GM12878 (cell line): ENCODE results near the gene MAN1B1. TPM values are rescaled to one million over a fixed set of nuclear protein-coding genes. Genes with fewer than 3 reads are reported as not detected.

ENCODE experiments used
- ATAC-seq: fragments of 200-7000 bp; cut with Tn5 transposase; 3 replicates; pipeline ENCODE4 v1.9.1; 2020; ENCODE audit warnings: mild to moderate bottlenecking, moderate library complexity
- BruUV-seq: library from RNA; stranded (reverse); fragments of 400-500 nt; replicated peaks from 2 replicates; lab custom pipeline; 2021; lab: Mats Ljungman, UMichigan
- CTCF ChIA-PET: fragments of 300-600 bp; sonication (Branson Sonifier 250); formaldehyde crosslinking; extraction: SDS; loops from one replicate; lab custom pipeline; 2021; ENCODE audit warnings: inconsistent platforms; lab: Yijun Ruan, JAX
- POLR2A ChIA-PET: fragments of 350-600 bp; formaldehyde crosslinking; extraction: SDS; loops from one replicate; lab custom pipeline; 2021; ENCODE audit warnings: inconsistent platforms; lab: Charles Lee
- RAD21 ChIA-PET: fragments of 300-600 bp; sonication (Branson Sonifier 250); formaldehyde crosslinking; loops from one replicate; lab custom pipeline; 2023; ENCODE audit warnings: antibody characterized with exemption; ENCODE audit not compliant: unreplicated experiment; lab: Charles Lee
- SMC1A ChIA-PET: fragments of 300-600 bp; sonication (Branson Sonifier 250); formaldehyde crosslinking; loops from one replicate; lab custom pipeline; 2023; ENCODE audit not compliant: unreplicated experiment, uncharacterized antibody; lab: Charles Lee
- DNase-seq: peaks from one replicate; pipeline ENCODE4 v3.0.0-alpha.2; 2011; ENCODE audit warnings: low read depth, low spot score
- FAIRE-seq: peaks from 3 replicates; lab custom pipeline; 2011; peaks lifted over from hg19 to GRCh38; lab: Jason Lieb, UNC
- H2AFZ ChIP-seq: 2 replicates; pipeline ENCODE4 v1.6.0; 2011; ENCODE audit warnings: low read depth, low read length, control low read depth; ENCODE audit not compliant: control insufficient read depth
- H3K27ac ChIP-seq: 2 replicates; pipeline ENCODE4 v1.5.1; 2011; ENCODE audit warnings: control low read depth; ENCODE audit not compliant: control insufficient read depth, insufficient read depth
- H3K27me3 ChIP-seq, 2 experiments: replicated peaks in 1 of 2; 2 replicates each; pipeline versions ENCODE4 v1.6.0 to v1.6.1; 2011; ENCODE audit warnings: low read length in 1 of 2; ENCODE audit not compliant: control insufficient read depth in 2 of 2, insufficient read depth in 2 of 2
- H3K36me3 ChIP-seq, 2 experiments: 2 replicates each; pipeline ENCODE4 v1.5.1; 2011; ENCODE audit warnings: low read length in 1 of 2; ENCODE audit not compliant: control insufficient read depth in 2 of 2, insufficient read depth in 2 of 2
- H3K4me1 ChIP-seq: 2 replicates; pipeline ENCODE4 v1.6.1; 2011; ENCODE audit warnings: mild to moderate bottlenecking, low read length, moderate library complexity, mixed read lengths; ENCODE audit not compliant: control insufficient read depth, insufficient read depth
- H3K4me2 ChIP-seq: 2 replicates; pipeline ENCODE4 v1.6.0; 2011; ENCODE audit warnings: control low read depth; ENCODE audit not compliant: control insufficient read depth, insufficient read depth
- H3K4me3 ChIP-seq: fragments of 200-600 bp; sonication (generic); 2 replicates; pipeline ENCODE4 v1.5.1; 2016
- H3K79me2 ChIP-seq: 2 replicates; pipeline ENCODE4 v1.6.0; 2011; ENCODE audit warnings: low read length; ENCODE audit not compliant: control insufficient read depth, insufficient read depth
- H3K9ac ChIP-seq: 2 replicates; pipeline ENCODE4 v1.8.0; 2011; ENCODE audit warnings: low read length, control low read depth, mixed read lengths; ENCODE audit not compliant: control insufficient read depth, insufficient read depth
- H3K9me3 ChIP-seq: replicated peaks from 3 replicates; pipeline ENCODE4 v1.5.1; 2011; ENCODE audit warnings: mild to moderate bottlenecking, low read length; ENCODE audit not compliant: control insufficient read depth, insufficient read depth
- H4K20me1 ChIP-seq: 2 replicates; pipeline ENCODE4 v1.6.0; 2011; ENCODE audit not compliant: control insufficient read depth, insufficient read depth
- EZH2 ChIP-seq: IDR thresholded peaks from 2 replicates; pipeline ENCODE4 v1.6.1; 2012; ENCODE audit warnings: low read depth, mild to moderate bottlenecking, control low read depth, inconsistent platforms, low read length, borderline replicate concordance; ENCODE audit not compliant: control insufficient read depth
- KDM1A ChIP-seq: fragments of 200-600 bp; sonication (generic); IDR thresholded peaks from 2 replicates; pipeline ENCODE4 v1.6.1; 2016; ENCODE audit warnings: borderline replicate concordance
- RAD51 ChIP-seq: fragments of 450-650 bp; IDR thresholded peaks from 2 replicates; pipeline ENCODE4 v1.6.1; 2016; ENCODE audit warnings: moderate library complexity, mild to moderate bottlenecking, inconsistent platforms
- RBBP5 ChIP-seq: fragments of 200-600 bp; sonication (generic); conservative IDR thresholded peaks from 2 replicates; pipeline ENCODE4 v1.6.1; 2016
- SMC3 ChIP-seq: IDR thresholded peaks from 2 replicates; pipeline ENCODE4 v1.6.1; 2011; ENCODE audit warnings: low read length, improper control_type of control experiment, borderline replicate concordance
- SRF ChIP-seq, 2 experiments: IDR thresholded peaks; 2 replicates each; pipeline ENCODE4 v1.6.1; 2011; ENCODE audit warnings: low read depth in 2 of 2, low read length in 2 of 2, mild to moderate bottlenecking in 1 of 2, moderate library complexity in 1 of 2
- SUZ12 ChIP-seq: fragments of 200-600 bp; sonication (generic); IDR thresholded peaks from one replicate; pipeline ENCODE4 v1.6.1; 2018; ENCODE audit warnings: antibody characterized with exemption, mild to moderate bottlenecking; ENCODE audit not compliant: unreplicated experiment
- TCF12 ChIP-seq: IDR thresholded peaks from 2 replicates; pipeline ENCODE4 v1.6.1; 2011; ENCODE audit warnings: low read depth, mild to moderate bottlenecking, low read length
- TCF3 ChIP-seq: IDR thresholded peaks from 2 replicates; pipeline ENCODE4 v1.6.1; 2012; ENCODE audit warnings: low read depth, mild to moderate bottlenecking, low read length, borderline replicate concordance; ENCODE audit not compliant: insufficient read depth
- YBX1 ChIP-seq: fragments of 450-650 bp; IDR thresholded peaks from 2 replicates; pipeline ENCODE4 v1.6.1; 2016; ENCODE audit warnings: antibody characterized with exemption
- YY1 ChIP-seq: IDR thresholded peaks from 2 replicates; pipeline ENCODE4 v1.6.1; 2011; ENCODE audit warnings: low read depth, mild to moderate bottlenecking, low read length
- ZBED1 ChIP-seq: IDR thresholded peaks from 2 replicates; pipeline ENCODE4 v1.6.1; 2016; ENCODE audit warnings: borderline replicate concordance
- WGBS: methylation state at CpG from one replicate; pipeline ENCODE4 v1.1.6; 2016; ENCODE audit warnings: low lambda C conversion rate; ENCODE audit not compliant: insufficient replicate concordance, insufficient coverage; ENCODE audit errors: missing lambda C conversion rate; 5-methylcytosine and 5-hydroxymethylcytosine counted together
- in situ Hi-C: fragments of 300-500 bp; cut with MboI; formaldehyde crosslinking; loops from 9 replicates; pipeline ENCODE4 v1.14.3; 2018; ENCODE audit warnings: mixed read lengths
- intact Hi-C: fragments of 100-400 bp; cut with micrococcal nuclease; formaldehyde crosslinking; loops from one replicate; pipeline ENCODE4 v1.14.2; 2022; ENCODE audit not compliant: unreplicated experiment
- polyA plus RNA-seq, 11 experiments: library from polyadenylated mRNA; depleted of rRNA in 4 of 11; unstranded in 6 of 11; stranded (reverse) in 5 of 11; fragments of >200 nt; fragmentation: Nextera tagmentation in 4 of 11; fragmentation: Illumina TruSeq in 1 of 11; extraction: Ambion mirVana in 4 of 11; extraction: Trizol in 1 of 11; gene quantifications; 1 replicate in 1 of 11; 2 replicates in 10 of 11; pipeline versions ENCODE4 v1.2.1 to v1.2.3, GENCODE V29; 2011 to 2016; ENCODE audit warnings: inconsistent platforms in 2 of 11, missing spikeins in 2 of 11, low read depth in 1 of 11
- total RNA-seq, 4 experiments: library from RNA; depleted of rRNA in 3 of 4; stranded (reverse); fragments of >200 nt in 3 of 4; fragmentation: Illumina TruSeq in 1 of 4; extraction: Trizol in 1 of 4; gene quantifications; 2 replicates each; pipeline versions ENCODE4 v1.2.1 to v1.2.3, GENCODE V29; 2013 to 2021

The MAN1B1 gene
- total and polyA plus RNA-seq, 10 of the 15 experiments (the other 5 are each of a cell fraction or from before 2014, with no cell fraction given): 0.71 to 34.1 (median 22.7) TPM

DNA sequence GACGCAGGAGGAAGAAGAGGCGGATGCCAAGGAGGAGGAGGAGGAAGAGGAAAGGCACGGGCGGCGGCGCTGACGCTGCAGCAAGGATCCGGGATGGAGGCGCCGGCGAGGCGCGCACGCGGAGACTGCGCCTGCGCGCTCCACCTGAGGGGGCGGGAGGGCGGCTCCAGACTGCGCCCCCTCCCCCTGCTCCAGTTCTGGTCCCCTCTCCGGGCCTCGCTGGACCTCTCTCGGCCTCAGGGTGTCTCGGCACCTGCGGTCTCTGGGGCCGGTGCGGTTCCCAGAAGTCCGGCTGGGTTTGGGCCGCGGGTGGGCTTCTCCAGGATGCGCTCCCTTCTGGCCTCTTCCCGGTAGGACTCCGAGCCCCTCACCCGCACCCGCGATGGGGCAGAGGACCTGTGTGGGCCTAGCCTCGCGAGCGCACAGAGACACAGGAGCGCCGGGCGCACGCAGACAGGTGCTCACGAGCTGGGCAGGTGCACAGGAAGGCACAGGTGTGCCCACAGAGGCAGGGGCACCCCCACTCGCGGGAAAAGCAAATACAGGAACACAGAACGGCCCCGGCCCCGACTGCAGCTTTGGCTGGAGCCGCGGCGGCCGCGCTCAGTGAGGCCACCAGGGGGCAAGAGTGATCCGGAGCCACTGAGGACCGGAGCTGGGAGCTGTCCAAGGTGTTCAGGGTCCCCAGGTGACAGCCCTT, 40.5 kb upstream of the MAN1B1 start, which contains the start of gene NPDC1 (continued):
- TF ChIP-seq EZH2: peak; percentile 68; the same call in 1 of the 2 replicates
- TF ChIP-seq RAD51: no peak
- peak; percentile 75 for TF ChIP-seq SMC3
- TF ChIP-seq RBBP5: no peak
- TF ChIP-seq ZBED1: no peak
- no peak for TF ChIP-seq YBX1
- TF ChIP-seq TCF3: no peak
- peak; percentile 35 for TF ChIP-seq SUZ12

DNA sequence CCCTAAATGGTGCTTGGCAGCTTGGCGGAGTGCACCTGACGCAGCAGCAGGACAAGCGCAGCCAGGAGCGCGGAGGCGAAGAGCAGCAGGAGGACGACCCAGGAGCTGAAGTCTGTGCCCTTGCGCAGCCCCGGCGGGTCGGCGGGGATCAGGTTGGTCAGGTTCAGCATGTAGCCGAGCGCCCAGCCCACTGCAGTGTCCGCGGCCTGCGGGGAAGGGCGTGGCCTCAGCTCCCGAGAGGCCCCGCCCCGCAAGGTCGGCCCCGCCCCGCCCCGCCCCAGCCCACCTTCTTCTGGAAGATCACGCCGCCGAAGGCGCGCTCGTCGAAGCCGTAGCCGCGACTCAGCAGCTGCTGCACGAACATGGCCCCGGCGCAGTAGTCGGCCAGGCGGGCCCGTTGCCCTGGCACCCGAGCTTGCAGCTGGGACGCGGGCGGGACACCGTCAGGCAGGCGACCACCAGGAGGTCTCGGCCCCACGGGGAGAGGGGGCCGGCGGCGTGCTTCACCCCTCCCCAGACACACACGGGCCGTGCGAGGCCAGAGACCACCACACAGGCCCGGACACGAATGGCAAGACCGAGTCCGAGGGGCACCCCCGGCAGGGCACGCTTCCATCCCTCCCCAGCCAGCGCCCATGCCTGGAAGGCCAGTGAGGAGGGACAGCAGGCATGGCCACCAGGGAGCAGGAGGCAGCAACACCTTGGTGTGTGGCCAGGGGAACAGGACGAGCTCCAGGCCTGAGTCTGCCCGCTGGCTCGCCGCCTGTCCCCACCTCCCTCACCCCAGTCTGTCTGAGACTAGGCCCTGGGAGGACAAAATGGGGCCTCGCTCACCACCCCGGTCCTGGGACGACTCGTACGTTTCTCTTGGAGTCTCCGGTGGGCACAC, 37.9 kb upstream of the MAN1B1 start:
- no peaks in the 10 kb centered on the region for H4K20me1 ChIP-seq
- H3K36me3 ChIP-seq: no peaks in the 10 kb centered on the region
- H3K79me2 ChIP-seq: no peaks in the 10 kb centered on the region
- ATAC-seq: no peak
- FAIRE-seq: no peak
- WGBS: 48% methylated on average over 40 of the region's 72 CpGs
- DNase-seq: no peak
- ChIA-PET SMC1A (interaction anchor here (1.0 to 1.6 kb wide), 2 partner anchors 13 to 261 kb away, joined by 3 read pairs; no protein-coding TSS in a partner anchor), CTCF (interaction anchor here (1.0 to 4.7 kb wide), 8 partner anchors 13 to 286 kb away, joined by 3 to 81 read pairs (median 4); partner anchors contain the start of genes MAN1B1 and SAPCD2), RAD21 (interaction anchor here (0.8 to 2.0 kb wide), 2 partner anchors 15 to 19 kb away, joined by 3 to 6 read pairs; no protein-coding TSS in a partner anchor)
- H3K4me3 ChIP-seq: no peak overlapping the region
- intact Hi-C loops: loop anchor here (1.0 to 10.0 kb wide), 2 partner anchors 15 to 176 kb away; partner anchors contain the start of genes CYSRT1, RNF208 and RNF224
- H3K4me1 ChIP-seq: no peaks in the 10 kb centered on the region
- no peak for TF ChIP-seq KDM1A
- no peak for TF ChIP-seq YY1
- TF ChIP-seq TCF12: no peak
- TF ChIP-seq SRF (IDR thresholded peaks at IDR 0.05; ENCODE audit: low read depth in 2 of 2, low read length in 2 of 2): 0 out of 4 replicates have a peak, but pooled peaks of 1 of the 2 experiments have one; percentile 11
- TF ChIP-seq, all 136 proteins: peak for 1
- POLR2A ChIA-PET: interaction anchor here (1.1 kb wide), 1 partner anchor 149 kb away, joined by 3 read pairs; no protein-coding TSS in a partner anchor
- H3K4me2 ChIP-seq: no peak overlapping the region
- H3K9me3 ChIP-seq: no peaks in the 10 kb centered on the region
- peaks cover 19% of the 10 kb centered on the region in 2 experiments; a peak in 3 of 4 replicates for H3K27me3 ChIP-seq
- H3K9ac ChIP-seq: no peak overlapping the region
- no peak overlapping the region for H3K27ac ChIP-seq
- no TSS peak for BruUV-seq
- H2AFZ ChIP-seq: no peak overlapping the region
- in situ Hi-C loops: no loop called here
